Calu3 (cell line): ENCODE results near the gene PLCB3. TPM values are rescaled to one million over a fixed set of nuclear protein-coding genes. Genes with fewer than 3 reads are reported as not detected.

Experiments
- BruUV-seq: library from RNA; stranded (reverse); fragments of 400-500 nt; replicated peaks from 2 replicates; lab custom pipeline; 2021; lab: Mats Ljungman, UMichigan
- CTCF ChIA-PET: fragments of 300-600 bp; sonication (Branson Sonifier 250); formaldehyde crosslinking; loops from one replicate; lab custom pipeline; 2022; ENCODE audit warnings: antibody characterized with exemption; lab: Charles Lee
- DNase-seq: peaks from one replicate; pipeline ENCODE4 v3.0.0; 2022
- H3K27ac Mint-ChIP-seq: one replicate; pipeline ENCODE4 v1.8.0; 2022; ENCODE audit warnings: mixed read lengths; ENCODE audit not compliant: unreplicated experiment
- H3K27me3 Mint-ChIP-seq: one replicate; pipeline ENCODE4 v1.8.0; 2022; ENCODE audit warnings: mixed read lengths; ENCODE audit not compliant: unreplicated experiment
- H3K36me3 Mint-ChIP-seq: one replicate; pipeline ENCODE4 v1.8.0; 2022; ENCODE audit warnings: mild to moderate bottlenecking, moderate library complexity, mixed read lengths; ENCODE audit not compliant: insufficient read depth, unreplicated experiment
- H3K4me1 Mint-ChIP-seq: one replicate; pipeline ENCODE4 v1.8.0; 2022; ENCODE audit warnings: mild to moderate bottlenecking, low read depth, mixed read lengths; ENCODE audit not compliant: unreplicated experiment
- H3K4me3 Mint-ChIP-seq: one replicate; pipeline ENCODE4 v1.8.0; 2022; ENCODE audit warnings: mild to moderate bottlenecking, low read depth, moderate library complexity, mixed read lengths; ENCODE audit not compliant: unreplicated experiment
- H3K9me3 Mint-ChIP-seq: one replicate; pipeline ENCODE4 v1.8.0; 2022; ENCODE audit warnings: low read depth, mixed read lengths; ENCODE audit not compliant: unreplicated experiment
- intact Hi-C: fragments of 100-400 bp; cut with micrococcal nuclease; formaldehyde crosslinking; loops from one replicate; pipeline ENCODE4 v1.10.0; 2022; ENCODE audit not compliant: unreplicated experiment
- total RNA-seq: library from RNA; stranded (reverse); gene quantifications from 2 replicates; pipeline ENCODE4 v1.2.3, GENCODE V29; 2022
- TF ChIP-seq, protein P1 (sequence below): fragments of 200-600 bp; IDR thresholded peaks from one replicate; pipeline ENCODE4 v1.8.0; 2022; ENCODE audit warnings: antibody characterized with exemption; ENCODE audit not compliant: unreplicated experiment

The PLCB3 gene
- total RNA-seq, 1 experiment from 2014 or later = 39.5 TPM

GRCh38 chr11:64296236-64296635, 44.9 kb downstream of the PLCB3 start:
- BruUV-seq = no TSS peak
- H3K9me3 Mint-ChIP-seq = no peaks in the 10 kb centered on the region
- no peak for DNase-seq
- no peak overlapping the region for H3K27ac Mint-ChIP-seq
- peaks cover 4% of the 10 kb centered on the region for H3K36me3 Mint-ChIP-seq
- H3K27me3 Mint-ChIP-seq = peaks cover 93% of the 10 kb centered on the region
- intact Hi-C loops = no loop called here
- TF ChIP-seq, protein P1, sequence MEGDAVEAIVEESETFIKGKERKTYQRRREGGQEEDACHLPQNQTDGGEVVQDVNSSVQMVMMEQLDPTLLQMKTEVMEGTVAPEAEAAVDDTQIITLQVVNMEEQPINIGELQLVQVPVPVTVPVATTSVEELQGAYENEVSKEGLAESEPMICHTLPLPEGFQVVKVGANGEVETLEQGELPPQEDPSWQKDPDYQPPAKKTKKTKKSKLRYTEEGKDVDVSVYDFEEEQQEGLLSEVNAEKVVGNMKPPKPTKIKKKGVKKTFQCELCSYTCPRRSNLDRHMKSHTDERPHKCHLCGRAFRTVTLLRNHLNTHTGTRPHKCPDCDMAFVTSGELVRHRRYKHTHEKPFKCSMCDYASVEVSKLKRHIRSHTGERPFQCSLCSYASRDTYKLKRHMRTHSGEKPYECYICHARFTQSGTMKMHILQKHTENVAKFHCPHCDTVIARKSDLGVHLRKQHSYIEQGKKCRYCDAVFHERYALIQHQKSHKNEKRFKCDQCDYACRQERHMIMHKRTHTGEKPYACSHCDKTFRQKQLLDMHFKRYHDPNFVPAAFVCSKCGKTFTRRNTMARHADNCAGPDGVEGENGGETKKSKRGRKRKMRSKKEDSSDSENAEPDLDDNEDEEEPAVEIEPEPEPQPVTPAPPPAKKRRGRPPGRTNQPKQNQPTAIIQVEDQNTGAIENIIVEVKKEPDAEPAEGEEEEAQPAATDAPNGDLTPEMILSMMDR = no peak
- peaks cover 17% of the 10 kb centered on the region for H3K4me1 Mint-ChIP-seq
- no peak overlapping the region for H3K4me3 Mint-ChIP-seq
- CTCF ChIA-PET = no interaction called here

DNA sequence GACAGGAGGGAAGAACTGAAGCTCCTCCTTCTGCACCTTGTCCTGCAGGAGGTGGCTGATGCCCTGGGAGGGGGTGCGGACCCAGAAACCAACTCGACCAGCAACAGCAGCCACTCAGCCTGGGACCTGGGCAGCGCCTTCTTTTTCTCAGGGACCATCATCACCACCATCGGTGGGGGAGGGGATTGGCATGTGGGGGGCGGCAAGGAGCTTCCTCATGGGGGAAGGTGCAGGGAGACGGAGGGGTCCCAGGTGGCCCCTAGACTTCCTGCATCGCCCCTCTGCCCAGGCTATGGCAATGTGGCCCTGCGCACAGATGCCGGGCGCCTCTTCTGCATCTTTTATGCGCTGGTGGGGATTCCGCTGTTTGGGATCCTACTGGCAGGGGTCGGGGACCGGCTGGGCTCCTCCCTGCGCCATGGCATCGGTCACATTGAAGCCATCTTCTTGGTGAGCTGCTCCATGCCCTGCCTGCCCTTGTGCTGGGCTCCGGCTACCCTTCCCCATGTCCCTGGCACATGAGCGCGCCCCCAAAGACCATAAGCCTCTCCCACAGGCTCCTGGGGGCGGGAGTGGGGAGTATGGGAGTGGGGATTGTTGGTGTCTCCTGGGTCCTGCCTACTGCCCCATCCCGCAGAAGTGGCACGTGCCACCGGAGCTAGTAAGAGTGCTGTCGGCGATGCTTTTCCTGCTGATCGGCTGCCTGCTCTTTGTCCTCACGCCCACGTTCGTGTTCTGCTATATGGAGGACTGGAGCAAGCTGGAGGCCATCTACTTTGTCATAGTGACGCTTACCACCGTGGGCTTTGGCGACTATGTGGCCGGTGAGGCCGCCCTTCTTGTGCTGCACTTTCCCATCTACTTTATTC, 45.7 kb downstream of the PLCB3 start:
- TF ChIP-seq, protein P1 = no peak
- H3K4me3 Mint-ChIP-seq = no peak overlapping the region
- no peak overlapping the region for H3K27ac Mint-ChIP-seq
- intact Hi-C loops = no loop called here
- H3K4me1 Mint-ChIP-seq = peaks cover 17% of the 10 kb centered on the region
- H3K9me3 Mint-ChIP-seq = no peaks in the 10 kb centered on the region
- no TSS peak for BruUV-seq
- no peak for DNase-seq
- H3K36me3 Mint-ChIP-seq = peaks cover 4% of the 10 kb centered on the region
- CTCF ChIA-PET = no interaction called here
- H3K27me3 Mint-ChIP-seq = peaks cover 89% of the 10 kb centered on the region

DNA sequence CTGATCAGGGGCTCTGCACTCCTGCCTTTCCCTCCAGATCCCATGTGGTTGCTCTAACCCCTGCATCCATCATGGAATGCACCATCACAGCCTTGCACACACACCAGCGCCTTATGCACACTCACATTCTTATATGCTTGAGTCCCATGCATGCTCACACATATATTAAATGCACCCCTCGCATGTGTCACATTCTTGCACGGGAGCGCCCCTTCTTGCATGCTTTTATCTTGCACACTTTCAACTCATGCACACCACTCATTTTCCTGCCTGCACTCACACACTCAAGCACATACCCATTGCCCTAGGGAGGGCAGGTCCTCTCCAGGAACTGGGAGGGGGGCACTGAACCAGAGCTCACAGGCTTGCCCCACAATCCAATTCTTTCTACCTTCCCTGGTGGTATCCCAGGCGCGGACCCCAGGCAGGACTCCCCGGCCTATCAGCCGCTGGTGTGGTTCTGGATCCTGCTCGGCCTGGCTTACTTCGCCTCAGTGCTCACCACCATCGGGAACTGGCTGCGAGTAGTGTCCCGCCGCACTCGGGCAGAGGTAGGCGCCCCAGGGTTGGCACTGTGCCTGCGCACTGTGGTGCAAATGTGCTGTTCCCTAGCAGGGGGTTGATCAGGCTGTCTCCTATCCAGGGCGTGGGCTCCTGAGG, 46.5 kb downstream of the PLCB3 start:
- H3K36me3 Mint-ChIP-seq = peaks cover 4% of the 10 kb centered on the region
- TF ChIP-seq, protein P1 = no peak
- no peaks in the 10 kb centered on the region for H3K9me3 Mint-ChIP-seq
- no peak overlapping the region for H3K27ac Mint-ChIP-seq
- CTCF ChIA-PET = no interaction called here
- peaks cover 81% of the 10 kb centered on the region for H3K27me3 Mint-ChIP-seq
- intact Hi-C loops = no loop called here
- peaks cover 17% of the 10 kb centered on the region for H3K4me1 Mint-ChIP-seq
- no TSS peak for BruUV-seq
- no peak overlapping the region for H3K4me3 Mint-ChIP-seq
- DNase-seq = no peak

GRCh38 chr11:64298966-64299846, 47.9 kb downstream of the PLCB3 start:
- peak overlapping the region; percentile 60 for H3K27ac Mint-ChIP-seq
- peak overlapping the region; percentile 63 for H3K4me3 Mint-ChIP-seq
- CTCF ChIA-PET = interaction anchor here (0.6 to 1.0 kb wide), 3 partner anchors 8 to 19 kb away, joined by 3 to 6 read pairs (median 4); partner anchors contain the start of genes BAD, KCNK4 and PRDX5
- no TSS peak for BruUV-seq
- peaks cover 4% of the 10 kb centered on the region for H3K36me3 Mint-ChIP-seq
- intact Hi-C loops = no loop called here
- DNase-seq = peak; percentile 39
- peaks cover 68% of the 10 kb centered on the region for H3K27me3 Mint-ChIP-seq
- no peaks in the 10 kb centered on the region for H3K9me3 Mint-ChIP-seq
- TF ChIP-seq, protein P1 = no peak
- peaks cover 22% of the 10 kb centered on the region for H3K4me1 Mint-ChIP-seq
